GM23248 (cell line): ENCODE data around the gene PIGM.

Experiments
- EZH2 ChIP-seq: fragments of 200-600 bp; sonication (generic); IDR thresholded peaks from 2 replicates; pipeline ENCODE4 v1.6.1; 2018; ENCODE audit warnings: antibody characterized with exemption, mild to moderate bottlenecking; ENCODE audit not compliant: insufficient read depth, poor library complexity, severe bottlenecking
- EZH2phosphoT487 ChIP-seq: fragments of 200-600 bp; sonication (generic); IDR thresholded peaks from 2 replicates; pipeline ENCODE4 v1.6.1; 2018; ENCODE audit warnings: antibody characterized with exemption, moderate library complexity, mild to moderate bottlenecking, low read depth; ENCODE audit not compliant: insufficient read depth

- no peak for TF ChIP-seq EZH2
- no peak for TF ChIP-seq EZH2phosphoT487
Observed at GRCh38 chr1:160022330-160023310, 9.2 kb downstream of the PIGM start.
